Activated T-cell treated with anti-CD3 and anti-CD28 coated beads for 4 hours (primary cell): ENCODE results near the gene GP9.
"Not testable (repeated sequence)": the region's sequence is repeated elsewhere in the genome, so short reads cannot be mapped to it uniquely, and the experiment has no call there.

ENCODE experiments used
- DNase-seq: peaks from one replicate; pipeline ENCODE4 v3.0.0-alpha.2; 2020

The GP9 gene

GRCh38 chr3:129081503-129081902, 20.9 kb downstream of the GP9 start:
- DNase-seq = no peak

- no peak for DNase-seq
Observed at GRCh38 chr3:129082026-129082425, 21.4 kb downstream of the GP9 start.

GRCh38 chr3:129084501-129084900, 23.9 kb downstream of the GP9 start:
- DNase-seq = no peak

GRCh38 chr3:129085165-129085715, 24.7 kb downstream of the GP9 start:
- DNase-seq = no peak

- no peak for DNase-seq
Observed at GRCh38 chr3:129085818-129086217, 25.2 kb downstream of the GP9 start.

GRCh38 chr3:129087138-129087702, 26.6 kb downstream of the GP9 start:
- DNase-seq = no peak

GRCh38 chr3:129087904-129088303, 27.3 kb downstream of the GP9 start:
- not testable (repeated sequence) for DNase-seq

- DNase-seq = not testable (repeated sequence)
Observed at GRCh38 chr3:129088312-129088711, 27.7 kb downstream of the GP9 start.

GRCh38 chr3:129095285-129095684, 34.7 kb downstream of the GP9 start:
- DNase-seq = no peak

- DNase-seq = no peak
Observed at GRCh38 chr3:129100274-129100673, 39.7 kb downstream of the GP9 start.

GRCh38 chr3:129101370-129102138, 41.0 kb downstream of the GP9 start:
- no peak for DNase-seq

- no peak for DNase-seq
Observed at GRCh38 chr3:129103296-129103695, 42.7 kb downstream of the GP9 start.

GRCh38 chr3:129104051-129104450, 43.5 kb downstream of the GP9 start:
- no peak for DNase-seq

- DNase-seq = no peak
Observed at GRCh38 chr3:129104498-129105079, 44.0 kb downstream of the GP9 start.

GRCh38 chr3:129105862-129106261, 45.3 kb downstream of the GP9 start:
- DNase-seq = no peak

GRCh38 chr3:129106320-129106719, 45.7 kb downstream of the GP9 start:
- DNase-seq = no peak

GRCh38 chr3:129106866-129107565, 46.4 kb downstream of the GP9 start:
- DNase-seq = no peak

- no peak for DNase-seq
Observed at GRCh38 chr3:129107793-129108192, 47.2 kb downstream of the GP9 start.

- DNase-seq = not testable (repeated sequence)
Observed at GRCh38 chr3:129111076-129111780, 50.6 kb downstream of the GP9 start.
